DMS53 (cell line): ENCODE results near the gene ELF5.

Experiments used
- DNase-seq: peaks from one replicate; lab custom pipeline; 2025; lab: John Stamatoyannopoulos, UW

ELF5 gene

GRCh38 chr11:34492806-34493414 lies 20.7 kb downstream of the ELF5 start:
- DNase-seq: peak; percentile 77

- no peak for DNase-seq
Measured at GRCh38 chr11:34490304-34490703, 23.3 kb downstream of the ELF5 start.

- no peak for DNase-seq
Measured at GRCh38 chr11:34488855-34489557, 24.6 kb downstream of the ELF5 start.

- DNase-seq: no peak
Measured at GRCh38 chr11:34487430-34487829, 26.2 kb downstream of the ELF5 start.

GRCh38 chr11:34483106-34483874 lies 30.3 kb downstream of the ELF5 start:
- DNase-seq: no peak

- no peak for DNase-seq
Measured at GRCh38 chr11:34481307-34481706, 32.3 kb downstream of the ELF5 start.

GRCh38 chr11:34480314-34480713 lies 33.3 kb downstream of the ELF5 start:
- no peak for DNase-seq

- DNase-seq: no peak
Measured at GRCh38 chr11:34478845-34479663, 34.5 kb downstream of the ELF5 start.

GRCh38 chr11:34476849-34477248 lies 36.7 kb downstream of the ELF5 start:
- no peak for DNase-seq

GRCh38 chr11:34475656-34476055 lies 37.9 kb downstream of the ELF5 start:
- DNase-seq: no peak

- DNase-seq: no peak
Measured at GRCh38 chr11:34473603-34474169, 39.9 kb downstream of the ELF5 start.

- peak; percentile 45 for DNase-seq
Measured at GRCh38 chr11:34468209-34468841, 45.3 kb downstream of the ELF5 start.

GRCh38 chr11:34466802-34467488 lies 46.6 kb downstream of the ELF5 start:
- peak; percentile 13 for DNase-seq

- DNase-seq: no peak
Measured at GRCh38 chr11:34464591-34465051, 49.0 kb downstream of the ELF5 start.

- DNase-seq: no peak
Measured at GRCh38 chr11:34461215-34461614, 52.4 kb downstream of the ELF5 start.

GRCh38 chr11:34460278-34460677 lies 53.3 kb downstream of the ELF5 start:
- DNase-seq: no peak

- DNase-seq: no peak
Measured at GRCh38 chr11:34459507-34460162, 54.0 kb downstream of the ELF5 start.

- no peak for DNase-seq
Measured at GRCh38 chr11:34458525-34458924, 55.1 kb downstream of the ELF5 start.

- no peak for DNase-seq
Measured at GRCh38 chr11:34457607-34458006, 56.0 kb downstream of the ELF5 start.
